ENCODE results near the gene CAPN11.
"Not testable (repeated sequence)": the region's sequence is repeated elsewhere in the genome, so short reads cannot be mapped to it uniquely, and the experiment has no call there.

DNA sequence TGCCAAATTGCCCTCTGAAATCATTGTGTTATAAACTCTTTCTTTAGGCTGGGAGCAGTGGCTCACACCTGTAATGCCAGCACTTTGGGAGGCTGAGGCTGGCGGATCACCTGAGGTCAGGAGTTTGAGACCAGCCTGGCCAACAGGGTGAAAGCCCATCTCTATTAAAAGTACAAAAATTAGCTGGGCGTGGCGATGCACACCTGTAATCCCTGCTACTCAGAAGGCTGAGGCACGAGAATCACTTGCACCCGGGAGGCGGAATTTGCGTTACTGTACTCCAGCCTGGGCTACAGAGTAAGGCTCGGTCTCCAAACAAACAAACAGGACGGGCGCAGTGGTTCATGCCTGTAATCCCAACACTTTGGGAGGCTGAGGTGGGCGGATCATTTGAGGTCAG is 37.7 kb downstream of the CAPN11 start:
- TF ChIP-seq, protein P1, sequence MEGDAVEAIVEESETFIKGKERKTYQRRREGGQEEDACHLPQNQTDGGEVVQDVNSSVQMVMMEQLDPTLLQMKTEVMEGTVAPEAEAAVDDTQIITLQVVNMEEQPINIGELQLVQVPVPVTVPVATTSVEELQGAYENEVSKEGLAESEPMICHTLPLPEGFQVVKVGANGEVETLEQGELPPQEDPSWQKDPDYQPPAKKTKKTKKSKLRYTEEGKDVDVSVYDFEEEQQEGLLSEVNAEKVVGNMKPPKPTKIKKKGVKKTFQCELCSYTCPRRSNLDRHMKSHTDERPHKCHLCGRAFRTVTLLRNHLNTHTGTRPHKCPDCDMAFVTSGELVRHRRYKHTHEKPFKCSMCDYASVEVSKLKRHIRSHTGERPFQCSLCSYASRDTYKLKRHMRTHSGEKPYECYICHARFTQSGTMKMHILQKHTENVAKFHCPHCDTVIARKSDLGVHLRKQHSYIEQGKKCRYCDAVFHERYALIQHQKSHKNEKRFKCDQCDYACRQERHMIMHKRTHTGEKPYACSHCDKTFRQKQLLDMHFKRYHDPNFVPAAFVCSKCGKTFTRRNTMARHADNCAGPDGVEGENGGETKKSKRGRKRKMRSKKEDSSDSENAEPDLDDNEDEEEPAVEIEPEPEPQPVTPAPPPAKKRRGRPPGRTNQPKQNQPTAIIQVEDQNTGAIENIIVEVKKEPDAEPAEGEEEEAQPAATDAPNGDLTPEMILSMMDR (conservative IDR thresholded peaks at IDR 0.05 in 1 of 2, IDR thresholded peaks at IDR 0.05 in 1 of 2; ENCODE audit: low read depth in 1 of 2, low read length in 2 of 2): not testable (repeated sequence)
- TF ChIP-seq EZH2 (IDR thresholded peaks at IDR 0.05; ENCODE audit: low read length, missing control alignments): not testable (repeated sequence)

Measured in fibroblast of lung (primary cell).